HepG2 (cell line): Measurements from ENCODE around the gene GAL3ST3. TPM values are rescaled to one million over a fixed set of nuclear protein-coding genes. Genes with fewer than 3 reads are reported as not detected.

Experiments used
- EHMT2 ChIP-seq: fragments of 200-600 bp; sonication (generic); IDR thresholded peaks from 2 replicates; pipeline ENCODE4 v1.7.0; 2017; ENCODE audit warnings: antibody characterized with exemption, low read depth, low read length, borderline replicate concordance
- LRRFIP1 ChIP-seq: sonication (generic); formaldehyde crosslinking; conservative IDR thresholded peaks from 2 replicates; pipeline ENCODE4 v1.4.0; 2020; ENCODE audit warnings: missing genetic modification reagents
- MLXIP ChIP-seq: sonication (generic); formaldehyde crosslinking; IDR thresholded peaks from 2 replicates; pipeline ENCODE4 v1.9.0; 2021; ENCODE audit warnings: missing genetic modification reagents, borderline replicate concordance
- NFE2L1 ChIP-seq: sonication (generic); formaldehyde crosslinking; IDR thresholded peaks from 2 replicates; pipeline ENCODE4 v1.4.0; 2020; ENCODE audit warnings: missing genetic modification reagents, mild to moderate bottlenecking, borderline replicate concordance
- NPAS2 ChIP-seq: sonication (generic); formaldehyde crosslinking; IDR thresholded peaks from 2 replicates; pipeline ENCODE4 v1.8.0; 2022; ENCODE audit warnings: mild to moderate bottlenecking, missing genetic modification reagents, borderline replicate concordance
- NRL ChIP-seq: sonication (generic); formaldehyde crosslinking; IDR thresholded peaks from 2 replicates; pipeline ENCODE4 v1.5.0; 2020; ENCODE audit warnings: missing genetic modification reagents, mild to moderate bottlenecking, moderate library complexity, borderline replicate concordance
- ZBTB26 ChIP-seq: IDR thresholded peaks from 2 replicates; pipeline ENCODE4 v1.6.1; 2016; ENCODE audit warnings: missing compliant biosample characterization, missing genetic modification reagents, borderline replicate concordance
- ZNF230 ChIP-seq: sonication (generic); formaldehyde crosslinking; IDR thresholded peaks from 2 replicates; pipeline ENCODE4 v1.4.0; 2020; ENCODE audit warnings: mild to moderate bottlenecking, missing genetic modification reagents
- ZNF598 ChIP-seq: sonication (generic); formaldehyde crosslinking; IDR thresholded peaks from 2 replicates; pipeline ENCODE4 v1.5.1; 2020; ENCODE audit warnings: mild to moderate bottlenecking, missing genetic modification reagents, borderline replicate concordance
- ZNF724P ChIP-seq: sonication (generic); formaldehyde crosslinking; IDR thresholded peaks from 2 replicates; pipeline ENCODE4 v1.8.0; 2022; ENCODE audit warnings: missing genetic modification reagents, borderline replicate concordance
- ZNF841 ChIP-seq: sonication (generic); formaldehyde crosslinking; IDR thresholded peaks from 2 replicates; pipeline ENCODE4 v1.8.1; 2023; ENCODE audit warnings: missing genetic modification reagents, borderline replicate concordance
- ZSCAN9 ChIP-seq: IDR thresholded peaks from 2 replicates; pipeline ENCODE4 v1.6.1; 2016; ENCODE audit warnings: borderline replicate concordance
- polyA plus RNA-seq, 8 experiments: library from polyadenylated mRNA; depleted of rRNA in 3 of 8; stranded (reverse) in 7 of 8; unstranded in 1 of 8; fragments of >200 nt; fragmentation: Illumina TruSeq in 4 of 8; extraction: Trizol in 4 of 8; gene quantifications; 2 replicates each; pipeline versions ENCODE4 v1.2.1 to v1.2.3, GENCODE V29; 2011 to 2016; ENCODE audit warnings: low read depth in 4 of 8, missing spikeins in 1 of 8, mixed read lengths in 1 of 8; ENCODE audit not compliant: insufficient read depth in 1 of 8
- total RNA-seq, 5 experiments: library from RNA; depleted of rRNA; stranded (reverse); fragments of >200 nt; fragmentation: Illumina TruSeq; extraction: Trizol; gene quantifications; 2 replicates each; pipeline ENCODE4 v1.2.3, GENCODE V29; 2016; ENCODE audit warnings: low read depth in 1 of 5

GAL3ST3 gene
- total and polyA plus RNA-seq, 2 of the 13 experiments (the other 11 are each of a cell fraction or from before 2014, with no cell fraction given), result not detected

- TF ChIP-seq LRRFIP1 (CRISPR knock-in tag), result no peak
- TF ChIP-seq ZBTB26 (CRISPR knock-in tag), result no peak
- TF ChIP-seq NFE2L1, result no peak
- TF ChIP-seq ZSCAN9 (CRISPR knock-in tag), result no peak
- no peak for TF ChIP-seq MLXIP (CRISPR knock-in tag)
- no peak for TF ChIP-seq ZNF841 (CRISPR knock-in tag)
- no peak for TF ChIP-seq EHMT2
- no peak for TF ChIP-seq ZNF230 (CRISPR knock-in tag)
- no peak for TF ChIP-seq NRL (CRISPR knock-in tag)
- TF ChIP-seq NPAS2 (CRISPR knock-in tag), result no peak
- no peak for TF ChIP-seq ZNF724P (CRISPR knock-in tag)
- TF ChIP-seq ZNF598, result no peak
Observed at GRCh38 chr11:66016793-66017177, 32.2 kb downstream of the GAL3ST3 start (continued).
